Upper lobe of left lung (tissue), 6 donors: ENCODE results near the gene WDPCP. TPM values are rescaled to one million over a fixed set of nuclear protein-coding genes. Genes with fewer than 3 reads are reported as not detected.

Source experiments
- ATAC-seq, 2 donors: fragments of 200-7000 bp; cut with Tn5 transposase; one replicate each; pipeline ENCODE4 v1.9.1; 2022; ENCODE audit warnings: mild to moderate bottlenecking in 2 of 2, moderate library complexity in 2 of 2; ENCODE audit not compliant: low FRiP score in 2 of 2
- DNase-seq, 2 donors: peaks; one replicate each; pipeline ENCODE4 v3.0.0-alpha.2; 2019 to 2020
- H3K27ac ChIP-seq, 4 donors: fragments of 200-600 bp; sonication (generic); one replicate each; pipeline ENCODE4 v1.5.1; 2016 to 2019
- H3K27me3 ChIP-seq, 4 donors: fragments of 200-600 bp; sonication (generic); one replicate each; pipeline ENCODE4 v1.5.1; 2017 to 2019
- H3K36me3 ChIP-seq, 4 donors: fragments of 200-600 bp; sonication (generic); one replicate each; pipeline ENCODE4 v1.5.1; 2016 to 2019
- H3K4me1 ChIP-seq, 4 donors: fragments of 200-600 bp; sonication (generic); one replicate each; pipeline ENCODE4 v1.5.1; 2018 to 2019
- H3K4me3 ChIP-seq, 4 donors: fragments of 200-600 bp; sonication (generic); one replicate each; pipeline ENCODE4 v1.5.1; 2017 to 2019; ENCODE audit warnings: mild to moderate bottlenecking in 2 of 4, moderate library complexity in 1 of 4
- H3K9me3 ChIP-seq, 4 donors: fragments of 200-600 bp; sonication (generic); one replicate each; pipeline ENCODE4 v1.5.1; 2018 to 2019
- CTCF ChIP-seq, 6 experiments: fragments of 450-650 bp in 4 of 6; fragments of 200-600 bp in 2 of 6; sonication (generic) in 2 of 6; IDR thresholded peaks; one replicate each; pipeline ENCODE4 v1.5.1; 2016 to 2019; ENCODE audit warnings: antibody characterized with exemption in 6 of 6
- EP300 ChIP-seq, 4 donors: sonication (generic); formaldehyde crosslinking; IDR thresholded peaks; one replicate each; pipeline ENCODE4 v1.5.1; 2017; ENCODE audit warnings: antibody characterized with exemption in 4 of 4, control low read depth in 2 of 4
- POLR2A ChIP-seq, 4 donors: fragments of 450-650 bp; IDR thresholded peaks; one replicate each; pipeline ENCODE4 v1.5.1; 2016 to 2017; ENCODE audit warnings: antibody characterized with exemption in 4 of 4, mild to moderate bottlenecking in 2 of 4
- POLR2AphosphoS5 ChIP-seq, 2 donors: sonication (generic); formaldehyde crosslinking; IDR thresholded peaks; one replicate each; pipeline ENCODE4 v1.5.1; 2017; ENCODE audit warnings: antibody characterized with exemption in 2 of 2
- WGBS, 2 donors: methylation state at CpG; one replicate each; pipeline ENCODE4 v1.1.5; 2017 to 2018; 5-methylcytosine and 5-hydroxymethylcytosine counted together
- total RNA-seq, 6 donors: library from RNA; depleted of rRNA in 4 of 6; stranded (reverse); fragments of >200 nt in 4 of 6; gene quantifications; one replicate each; pipeline versions ENCODE4 v1.1.0 to v1.2.1, GENCODE V29; 2016 to 2021
- donor health status: DM: no; HTN: no; CAD: no; lungs with moderate emphysema.
- donor health status: DM: no; HTN: yes; CAD: no; lungs with severe emphysema.

WDPCP gene
- total RNA-seq, 6 donors from 2014 or later: 9.3 to 20.8 (median 11.5) TPM

GRCh38 chr2:63093502-63093901 is 494.8 kb downstream of the WDPCP start:
- Histone ChIP-seq H3K36me3 (no peaks in the 10 kb centered on the region), H3K4me3 (no peak overlapping the region), H3K27me3 (no peaks in the 10 kb centered on the region), H3K27ac (no peak overlapping the region), H3K4me1 (no peaks in the 10 kb centered on the region), H3K9me3 (no peaks in the 10 kb centered on the region)
- TF ChIP-seq CTCF (IDR thresholded peaks at IDR 0.05) (no peak), POLR2A (IDR thresholded peaks at IDR 0.05) (no peak)
- WGBS, 2 donors: 67 to 81% methylated on average over 1 of the region's 1 CpG
- DNase-seq (no peak), ATAC-seq (no peak)

GRCh38 chr2:63092857-63093256 is 495.4 kb downstream of the WDPCP start:
- ATAC-seq (no peak), DNase-seq (no peak)
- no peaks in the 10 kb centered on the region for H3K9me3 ChIP-seq
- no peak overlapping the region for H3K27ac ChIP-seq
- H3K36me3 ChIP-seq: no peaks in the 10 kb centered on the region
- no peaks in the 10 kb centered on the region for H3K27me3 ChIP-seq
- TF ChIP-seq EP300 (IDR thresholded peaks at IDR 0.05): no peak
- TF ChIP-seq CTCF (IDR thresholded peaks at IDR 0.05): no peak
- TF ChIP-seq POLR2A (IDR thresholded peaks at IDR 0.05): no peak
- TF ChIP-seq POLR2AphosphoS5 (IDR thresholded peaks at IDR 0.05): no peak
- WGBS, 2 donors: 3% methylated on average over 1 of the region's 1 CpG
- H3K4me3 ChIP-seq: no peak overlapping the region
- H3K4me1 ChIP-seq: no peaks in the 10 kb centered on the region

- ATAC-seq: no peak
- 70 to 76% methylated on average over 1 of the region's 1 CpG for WGBS, 2 donors
- TF ChIP-seq POLR2AphosphoS5 (IDR thresholded peaks at IDR 0.05) (no peak), POLR2A (IDR thresholded peaks at IDR 0.05) (no peak), CTCF (IDR thresholded peaks at IDR 0.05) (no peak), EP300 (IDR thresholded peaks at IDR 0.05) (no peak)
Observed at GRCh38 chr2:63092401-63092800, 495.9 kb downstream of the WDPCP start.

GRCh38 chr2:63086687-63087086 is 501.6 kb downstream of the WDPCP start:
- 48 to 56% methylated on average over 1 of the region's 1 CpG for WGBS, 2 donors
- ATAC-seq: no peak

More at GRCh38 chr2:63092401-63092800, 495.9 kb downstream of the WDPCP start:
- no peaks in the 10 kb centered on the region for H3K4me1 ChIP-seq
- no peak for DNase-seq
- no peaks in the 10 kb centered on the region for H3K9me3 ChIP-seq
- H3K27me3 ChIP-seq: no peaks in the 10 kb centered on the region
- no peaks in the 10 kb centered on the region for H3K36me3 ChIP-seq
- H3K4me3 ChIP-seq: no peak overlapping the region
- H3K27ac ChIP-seq: no peak overlapping the region

More at GRCh38 chr2:63086687-63087086, 501.6 kb downstream of the WDPCP start:
- DNase-seq: no peak
- Histone ChIP-seq H3K9me3 (no peaks in the 10 kb centered on the region), H3K27ac (no peak overlapping the region), H3K36me3 (no peaks in the 10 kb centered on the region), H3K4me3 (no peak overlapping the region), H3K27me3 (no peaks in the 10 kb centered on the region), H3K4me1 (no peaks in the 10 kb centered on the region)
- TF ChIP-seq EP300 (IDR thresholded peaks at IDR 0.05) (no peak), POLR2A (IDR thresholded peaks at IDR 0.05) (no peak), POLR2AphosphoS5 (IDR thresholded peaks at IDR 0.05) (no peak), CTCF (IDR thresholded peaks at IDR 0.05) (no peak)
